ENCODE results near the gene EPHA3.

Gene EPHA3

GRCh38 chr3:89179355-89180001 lies 72.1 kb downstream of the EPHA3 start:
- Mint-ChIP-seq H3K9me3 (peaks cover 4% of the 10 kb centered on the region), H3K4me3 (no peak overlapping the region), H3K4me1 (no peaks in the 10 kb centered on the region), H3K27me3 (no peaks in the 10 kb centered on the region), H3K36me3 (no peaks in the 10 kb centered on the region), H3K27ac (no peak overlapping the region)

GRCh38 chr3:89180334-89180733 lies 72.9 kb downstream of the EPHA3 start:
- Mint-ChIP-seq H3K27ac (no peak overlapping the region), H3K36me3 (no peaks in the 10 kb centered on the region), H3K4me3 (no peak overlapping the region), H3K27me3 (no peaks in the 10 kb centered on the region), H3K9me3 (peaks cover 4% of the 10 kb centered on the region), H3K4me1 (no peaks in the 10 kb centered on the region)

GRCh38 chr3:89182056-89182455 lies 74.6 kb downstream of the EPHA3 start:
- Mint-ChIP-seq H3K9me3 (peaks cover 4% of the 10 kb centered on the region), H3K27me3 (no peaks in the 10 kb centered on the region), H3K4me3 (no peak overlapping the region), H3K4me1 (no peaks in the 10 kb centered on the region), H3K36me3 (no peaks in the 10 kb centered on the region), H3K27ac (no peak overlapping the region)

GRCh38 chr3:89184151-89184995 lies 77.0 kb downstream of the EPHA3 start:
- no peak overlapping the region for H3K27ac Mint-ChIP-seq
- no peak overlapping the region for H3K4me3 Mint-ChIP-seq
- no peaks in the 10 kb centered on the region for H3K36me3 Mint-ChIP-seq
- H3K9me3 Mint-ChIP-seq: peaks cover 4% of the 10 kb centered on the region
- H3K27me3 Mint-ChIP-seq: no peaks in the 10 kb centered on the region
- no peaks in the 10 kb centered on the region for H3K4me1 Mint-ChIP-seq

- Mint-ChIP-seq H3K27ac (no peak overlapping the region), H3K4me1 (no peaks in the 10 kb centered on the region), H3K9me3 (peaks cover 4% of the 10 kb centered on the region), H3K27me3 (no peaks in the 10 kb centered on the region), H3K4me3 (no peak overlapping the region), H3K36me3 (no peaks in the 10 kb centered on the region)
Measured at GRCh38 chr3:89186456-89186855, 79.0 kb downstream of the EPHA3 start.

- Mint-ChIP-seq H3K9me3 (peaks cover 5% of the 10 kb centered on the region), H3K4me3 (no peak overlapping the region), H3K27me3 (no peaks in the 10 kb centered on the region), H3K4me1 (no peaks in the 10 kb centered on the region), H3K36me3 (no peaks in the 10 kb centered on the region), H3K27ac (no peak overlapping the region)
Measured at GRCh38 chr3:89198591-89198990, 91.2 kb downstream of the EPHA3 start.

- no peak overlapping the region for H3K27ac Mint-ChIP-seq
- H3K4me3 Mint-ChIP-seq: no peak overlapping the region
- no peaks in the 10 kb centered on the region for H3K36me3 Mint-ChIP-seq
- H3K4me1 Mint-ChIP-seq: no peaks in the 10 kb centered on the region
- no peaks in the 10 kb centered on the region for H3K27me3 Mint-ChIP-seq
- peaks cover 4% of the 10 kb centered on the region for H3K9me3 Mint-ChIP-seq
Measured at GRCh38 chr3:89212619-89213018, 105.2 kb downstream of the EPHA3 start.

GRCh38 chr3:89216016-89216739 lies 108.8 kb downstream of the EPHA3 start:
- Mint-ChIP-seq H3K9me3 (no peaks in the 10 kb centered on the region), H3K27ac (no peak overlapping the region), H3K4me1 (no peaks in the 10 kb centered on the region), H3K4me3 (no peak overlapping the region), H3K27me3 (no peaks in the 10 kb centered on the region), H3K36me3 (no peaks in the 10 kb centered on the region)

GRCh38 chr3:89217148-89217685 lies 109.8 kb downstream of the EPHA3 start:
- Mint-ChIP-seq H3K4me1 (no peaks in the 10 kb centered on the region), H3K27ac (no peak overlapping the region), H3K27me3 (no peaks in the 10 kb centered on the region), H3K4me3 (no peak overlapping the region), H3K9me3 (no peaks in the 10 kb centered on the region), H3K36me3 (no peaks in the 10 kb centered on the region)

- Mint-ChIP-seq H3K4me1 (no peaks in the 10 kb centered on the region), H3K27me3 (no peaks in the 10 kb centered on the region), H3K4me3 (no peak overlapping the region)
Measured at GRCh38 chr3:89221924-89222323, 114.5 kb downstream of the EPHA3 start.

GRCh38 chr3:89223188-89223587 lies 115.8 kb downstream of the EPHA3 start:
- H3K4me3 Mint-ChIP-seq: no peak overlapping the region

More at GRCh38 chr3:89221924-89222323, 114.5 kb downstream of the EPHA3 start:
- no peak overlapping the region for H3K27ac Mint-ChIP-seq
- H3K9me3 Mint-ChIP-seq: no peaks in the 10 kb centered on the region
- H3K36me3 Mint-ChIP-seq: no peaks in the 10 kb centered on the region

GRCh38 chr3:89227218-89227617 lies 119.8 kb downstream of the EPHA3 start:
- Mint-ChIP-seq H3K4me1 (no peaks in the 10 kb centered on the region), H3K36me3 (no peaks in the 10 kb centered on the region), H3K4me3 (no peak overlapping the region), H3K27me3 (no peaks in the 10 kb centered on the region), H3K9me3 (no peaks in the 10 kb centered on the region), H3K27ac (no peak overlapping the region)

More at GRCh38 chr3:89223188-89223587, 115.8 kb downstream of the EPHA3 start:
- no peaks in the 10 kb centered on the region for H3K36me3 Mint-ChIP-seq
- H3K4me1 Mint-ChIP-seq: no peaks in the 10 kb centered on the region
- H3K27me3 Mint-ChIP-seq: no peaks in the 10 kb centered on the region
- H3K9me3 Mint-ChIP-seq: no peaks in the 10 kb centered on the region
- no peak overlapping the region for H3K27ac Mint-ChIP-seq

GRCh38 chr3:89227634-89228033 lies 120.2 kb downstream of the EPHA3 start:
- H3K4me3 Mint-ChIP-seq: no peak overlapping the region

GRCh38 chr3:89232155-89232554 lies 124.7 kb downstream of the EPHA3 start:
- Mint-ChIP-seq H3K27ac (no peak overlapping the region), H3K4me3 (no peak overlapping the region), H3K36me3 (no peaks in the 10 kb centered on the region), H3K9me3 (no peaks in the 10 kb centered on the region), H3K4me1 (no peaks in the 10 kb centered on the region), H3K27me3 (no peaks in the 10 kb centered on the region)

More at GRCh38 chr3:89227634-89228033, 120.2 kb downstream of the EPHA3 start:
- Mint-ChIP-seq H3K36me3 (no peaks in the 10 kb centered on the region), H3K9me3 (no peaks in the 10 kb centered on the region), H3K27ac (no peak overlapping the region), H3K4me1 (no peaks in the 10 kb centered on the region), H3K27me3 (no peaks in the 10 kb centered on the region)

- Mint-ChIP-seq H3K27ac (no peak overlapping the region), H3K27me3 (no peaks in the 10 kb centered on the region), H3K9me3 (no peaks in the 10 kb centered on the region), H3K4me3 (no peak overlapping the region), H3K4me1 (no peaks in the 10 kb centered on the region), H3K36me3 (no peaks in the 10 kb centered on the region)
Measured at GRCh38 chr3:89234620-89235019, 127.2 kb downstream of the EPHA3 start.
